Testis (tissue), 3 donors: ENCODE measurements around the gene UCMA. TPM values are rescaled to one million over a fixed set of nuclear protein-coding genes. Genes with fewer than 3 reads are reported as not detected.

Experiments
- DNase-seq: peaks from one replicate; pipeline ENCODE4 v3.0.0-alpha.2; 2019
- H3K27ac ChIP-seq, 2 donors: fragments of 200-600 bp; sonication (generic); one replicate each; pipeline ENCODE4 v1.5.1; 2019
- H3K27me3 ChIP-seq: fragments of 200-600 bp; sonication (generic); one replicate; pipeline ENCODE4 v1.5.1; 2019
- H3K36me3 ChIP-seq: fragments of 200-600 bp; sonication (generic); one replicate; pipeline ENCODE4 v1.5.1; 2017; ENCODE audit warnings: low read depth; ENCODE audit errors: missing control alignments
- H3K4me1 ChIP-seq: fragments of 200-600 bp; sonication (generic); one replicate; pipeline ENCODE4 v1.5.1; 2019
- H3K4me3 ChIP-seq, 2 donors: fragments of 200-600 bp; sonication (generic); one replicate each; pipeline ENCODE4 v1.5.1; 2017 to 2019
- H3K9me3 ChIP-seq: fragments of 200-600 bp; sonication (generic); one replicate; pipeline ENCODE4 v1.5.1; 2017
- CTCF ChIP-seq, 3 experiments: fragments of 450-650 bp in 2 of 3; fragments of 200-600 bp in 1 of 3; sonication (generic) in 1 of 3; IDR thresholded peaks; one replicate each; pipeline ENCODE4 v1.5.1; 2016 to 2019; ENCODE audit warnings: antibody characterized with exemption in 3 of 3, mild to moderate bottlenecking in 2 of 3, moderate library complexity in 1 of 3
- POLR2A ChIP-seq: fragments of 450-650 bp; IDR thresholded peaks from one replicate; pipeline ENCODE4 v1.6.1; 2017; ENCODE audit warnings: antibody characterized with exemption, mild to moderate bottlenecking, moderate library complexity
- WGBS, 2 donors: methylation state at CpG; one replicate each; pipeline ENCODE4 v1.1.5; 2018; 5-methylcytosine and 5-hydroxymethylcytosine counted together
- intact Hi-C: fragments of 100-400 bp; cut with DNase I; formaldehyde crosslinking; loops from one replicate; pipeline ENCODE4 v1.15.1; 2023; ENCODE audit warnings: low total_unique reads
- polyA plus RNA-seq: library from polyadenylated mRNA; stranded (reverse); fragments of 350-450 nt; fragmentation: Illumina TruSeq; extraction: RNeasy Lipid Tissue Mini Kit (QIAGEN cat#74804); gene quantifications from one replicate; pipeline ENCODE4 v1.2.3, GENCODE V29; 2014; ENCODE audit warnings: low read depth, low replicate concordance; ENCODE audit not compliant: insufficient read depth
- total RNA-seq, 2 donors: library from RNA; depleted of rRNA; stranded (reverse); fragments of >200 nt; gene quantifications; one replicate each; pipeline ENCODE4 v1.2.3, GENCODE V29; 2016

Gene UCMA
- total and polyA plus RNA-seq, 3 donors from 2014 or later, result 0.43 TPM; not detected in 2

- no peaks in the 10 kb centered on the region for H3K4me1 ChIP-seq
- H3K27ac ChIP-seq, result no peak overlapping the region
- intact Hi-C loops, result no loop called here
- no peaks in the 10 kb centered on the region for H3K36me3 ChIP-seq
- TF ChIP-seq POLR2A (no peak), CTCF (IDR thresholded peaks at IDR 0.05) (peak in 1 of 3 experiments; percentile 32)
- DNase-seq, result peak; percentile 53
- H3K9me3 ChIP-seq, result no peaks in the 10 kb centered on the region
- H3K27me3 ChIP-seq, result no peaks in the 10 kb centered on the region
- 44 to 49% methylated on average over 13 to 14 of the region's 14 CpGs for WGBS, 2 donors
- no peak overlapping the region for H3K4me3 ChIP-seq
These were observed 37.5 kb upstream of the UCMA start for GRCh38 chr10:13271552-13272163.

GRCh38 chr10:13270877-13271551, 36.8 kb upstream of the UCMA start:
- H3K9me3 ChIP-seq, result no peaks in the 10 kb centered on the region
- H3K36me3 ChIP-seq, result no peaks in the 10 kb centered on the region
- no peak overlapping the region for H3K4me3 ChIP-seq
- H3K27me3 ChIP-seq, result no peaks in the 10 kb centered on the region
- intact Hi-C loops, result no loop called here
- WGBS, 2 donors, result 85 to 86% methylated on average over 9 of the region's 9 CpGs
- H3K27ac ChIP-seq, result no peak overlapping the region
- TF ChIP-seq POLR2A (no peak), CTCF (IDR thresholded peaks at IDR 0.05) (no peak)
- no peaks in the 10 kb centered on the region for H3K4me1 ChIP-seq
- DNase-seq, result no peak

GRCh38 chr10:13268841-13269240, 34.7 kb upstream of the UCMA start:
- Histone ChIP-seq H3K27me3 (no peaks in the 10 kb centered on the region), H3K4me3 (no peak overlapping the region), H3K4me1 (no peaks in the 10 kb centered on the region), H3K36me3 (no peaks in the 10 kb centered on the region), H3K9me3 (no peaks in the 10 kb centered on the region), H3K27ac (peak overlapping the region in 1 of 2 donors; percentile 10)
- 12 to 41% methylated on average over 3 of the region's 3 CpGs for WGBS, 2 donors
- intact Hi-C loops, result no loop called here
- no peak for TF ChIP-seq POLR2A
- TF ChIP-seq CTCF (IDR thresholded peaks at IDR 0.05), result no peak
- DNase-seq, result peak; percentile 57

- no peak for DNase-seq
- Histone ChIP-seq H3K27ac (peak overlapping the region in 1 of 2 donors; percentile 10), H3K4me1 (no peaks in the 10 kb centered on the region), H3K9me3 (no peaks in the 10 kb centered on the region), H3K4me3 (no peak overlapping the region), H3K27me3 (no peaks in the 10 kb centered on the region), H3K36me3 (no peaks in the 10 kb centered on the region)
- TF ChIP-seq POLR2A (no peak), CTCF (IDR thresholded peaks at IDR 0.05) (no peak)
- intact Hi-C loops, result no loop called here
- 72 to 81% methylated on average over 4 of the region's 4 CpGs for WGBS, 2 donors
These were observed 34.1 kb upstream of the UCMA start for GRCh38 chr10:13268310-13268709.
